MM.1S (cell line): ENCODE data around the gene GCN1.

Source experiments
- DNase-seq: peaks from one replicate; pipeline ENCODE4 v3.0.0-alpha.2; 2015
- H2AFZ ChIP-seq: fragments of 300-600 bp; sonication (generic); 2 replicates; pipeline ENCODE4 v1.6.0; 2016; ENCODE audit warnings: antibody characterized with exemption, low read length
- H3F3A ChIP-seq: fragments of 300-600 bp; sonication (generic); 2 replicates; pipeline ENCODE4 v1.6.1; 2016; ENCODE audit warnings: mild to moderate bottlenecking, antibody characterized with exemption, low read length, moderate library complexity, mixed read lengths; ENCODE audit not compliant: insufficient read depth
- H3K27ac ChIP-seq: fragments of 300-600 bp; sonication (generic); 2 replicates; pipeline ENCODE4 v1.5.1; 2016; ENCODE audit warnings: mild to moderate bottlenecking, low read length
- H3K27me3 ChIP-seq: fragments of 300-600 bp; sonication (generic); replicated peaks from 2 replicates; pipeline ENCODE4 v1.6.0; 2016; ENCODE audit warnings: low read length; ENCODE audit not compliant: insufficient read depth
- H3K36me3 ChIP-seq: fragments of 300-600 bp; sonication (generic); replicated peaks from 2 replicates; pipeline ENCODE4 v1.6.1; 2016; ENCODE audit warnings: mild to moderate bottlenecking, low read length, mixed read lengths; ENCODE audit not compliant: insufficient read depth
- H3K4me1 ChIP-seq: fragments of 300-600 bp; sonication (generic); 2 replicates; pipeline ENCODE4 v1.6.1; 2016; ENCODE audit warnings: low read length, mixed read lengths
- H3K4me2 ChIP-seq: fragments of 300-600 bp; sonication (generic); 2 replicates; pipeline ENCODE4 v1.6.0; 2016; ENCODE audit warnings: low read depth, low read length
- H3K4me3 ChIP-seq: fragments of 300-600 bp; sonication (generic); 2 replicates; pipeline ENCODE4 v1.5.1; 2016; ENCODE audit warnings: low read length, mixed read lengths
- H3K79me2 ChIP-seq: fragments of 300-600 bp; sonication (generic); 2 replicates; pipeline ENCODE4 v1.6.1; 2016; ENCODE audit warnings: mixed run types, low read length, mixed read lengths
- H3K9ac ChIP-seq: fragments of 300-600 bp; sonication (generic); 2 replicates; pipeline ENCODE4 v1.6.1; 2016; ENCODE audit warnings: low read length, mixed read lengths
- H3K9me2 ChIP-seq: fragments of 300-600 bp; sonication (generic); replicated peaks from 2 replicates; pipeline ENCODE4 v1.6.1; 2016; ENCODE audit warnings: mild to moderate bottlenecking, low read length, mixed read lengths; ENCODE audit not compliant: insufficient read depth
- H3K9me3 ChIP-seq: fragments of 300-600 bp; sonication (generic); replicated peaks from 2 replicates; pipeline ENCODE4 v1.6.1; 2016; ENCODE audit warnings: mild to moderate bottlenecking, low read length, mixed read lengths; ENCODE audit not compliant: insufficient read depth
- H4K20me1 ChIP-seq: fragments of 300-600 bp; sonication (generic); 2 replicates; pipeline ENCODE4 v1.6.1; 2016; ENCODE audit warnings: mild to moderate bottlenecking, low read length, moderate library complexity, mixed read lengths; ENCODE audit not compliant: insufficient read depth
- CTCF ChIP-seq: fragments of 300-600 bp; sonication (generic); IDR thresholded peaks from 2 replicates; pipeline ENCODE4 v1.5.1; 2016; ENCODE audit warnings: antibody characterized with exemption, low read length, mixed read lengths
- EZH2 ChIP-seq: fragments of 300-600 bp; sonication (generic); optimal IDR thresholded peaks from 2 replicates; pipeline ENCODE3; 2017; ENCODE audit warnings: low read depth, mild to moderate bottlenecking, antibody characterized with exemption, low read length, mixed read lengths
- EZH2phosphoT487 ChIP-seq: fragments of 300-600 bp; sonication (generic); IDR thresholded peaks from 2 replicates; pipeline ENCODE4 v1.6.1; 2018; ENCODE audit warnings: antibody characterized with exemption, low read length

The GCN1 gene

GRCh38 chr12:120168337-120168736, 26.2 kb downstream of the GCN1 start:
- no peaks in the 10 kb centered on the region for H3F3A ChIP-seq
- H4K20me1 ChIP-seq, result no peaks in the 10 kb centered on the region
- no peaks in the 10 kb centered on the region for H3K9me2 ChIP-seq
- TF ChIP-seq EZH2phosphoT487, result no peak
- TF ChIP-seq CTCF, result no peak
- TF ChIP-seq EZH2, result no peak
- no peak overlapping the region for H2AFZ ChIP-seq
- no peak for DNase-seq
- H3K9me3 ChIP-seq, result no peaks in the 10 kb centered on the region
- H3K36me3 ChIP-seq, result no peaks in the 10 kb centered on the region
- H3K27ac ChIP-seq, result no peak overlapping the region
- H3K9ac ChIP-seq, result no peak overlapping the region
- H3K4me1 ChIP-seq, result no peaks in the 10 kb centered on the region
- no peak overlapping the region for H3K4me2 ChIP-seq
- H3K27me3 ChIP-seq, result no peaks in the 10 kb centered on the region
- no peaks in the 10 kb centered on the region for H3K79me2 ChIP-seq
- no peak overlapping the region for H3K4me3 ChIP-seq

- Histone ChIP-seq H3K4me2 (no peak overlapping the region), H3F3A (no peaks in the 10 kb centered on the region), H3K27ac (no peak overlapping the region), H3K4me3 (no peak overlapping the region), H3K79me2 (no peaks in the 10 kb centered on the region), H4K20me1 (no peaks in the 10 kb centered on the region), H3K4me1 (no peaks in the 10 kb centered on the region), H3K9me3 (no peaks in the 10 kb centered on the region), H3K9me2 (no peaks in the 10 kb centered on the region), H2AFZ (no peak overlapping the region), H3K36me3 (no peaks in the 10 kb centered on the region), H3K9ac (no peak overlapping the region), H3K27me3 (no peaks in the 10 kb centered on the region)
- TF ChIP-seq EZH2phosphoT487, result no peak
- TF ChIP-seq EZH2, result no peak
- no peak for TF ChIP-seq CTCF
- DNase-seq, result no peak
These were observed 26.9 kb downstream of the GCN1 start for GRCh38 chr12:120167529-120168095.

DNA sequence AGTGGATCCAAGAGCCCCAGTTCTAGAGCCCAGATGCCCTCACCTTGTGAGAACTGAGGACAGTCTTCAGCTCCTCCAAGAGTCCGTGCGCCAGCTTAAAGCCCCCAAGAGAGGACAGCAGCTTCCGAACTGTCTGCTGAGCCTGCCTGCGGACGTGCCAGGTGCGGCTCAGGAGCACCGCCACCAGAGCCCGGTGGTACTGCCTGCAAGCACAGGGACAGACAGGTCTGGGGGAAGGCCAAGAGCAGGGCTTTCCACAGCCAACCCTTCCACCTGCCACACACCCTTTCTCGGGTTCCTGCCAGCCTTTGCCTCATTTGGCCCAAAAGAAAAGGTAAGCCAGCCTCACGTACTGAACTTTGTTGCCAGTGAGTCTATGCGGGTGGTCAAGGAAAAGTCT, 30.2 kb downstream of the GCN1 start:
- Histone ChIP-seq H3K4me2 (no peak overlapping the region), H3K27me3 (no peaks in the 10 kb centered on the region), H3K27ac (no peak overlapping the region), H3K79me2 (no peaks in the 10 kb centered on the region), H3F3A (no peaks in the 10 kb centered on the region), H3K4me1 (no peaks in the 10 kb centered on the region), H3K9me3 (no peaks in the 10 kb centered on the region), H3K9me2 (no peaks in the 10 kb centered on the region), H3K36me3 (no peaks in the 10 kb centered on the region), H4K20me1 (no peaks in the 10 kb centered on the region), H3K9ac (no peak overlapping the region), H3K4me3 (no peak overlapping the region), H2AFZ (no peak overlapping the region)
- no peak for TF ChIP-seq EZH2phosphoT487
- no peak for DNase-seq

DNA sequence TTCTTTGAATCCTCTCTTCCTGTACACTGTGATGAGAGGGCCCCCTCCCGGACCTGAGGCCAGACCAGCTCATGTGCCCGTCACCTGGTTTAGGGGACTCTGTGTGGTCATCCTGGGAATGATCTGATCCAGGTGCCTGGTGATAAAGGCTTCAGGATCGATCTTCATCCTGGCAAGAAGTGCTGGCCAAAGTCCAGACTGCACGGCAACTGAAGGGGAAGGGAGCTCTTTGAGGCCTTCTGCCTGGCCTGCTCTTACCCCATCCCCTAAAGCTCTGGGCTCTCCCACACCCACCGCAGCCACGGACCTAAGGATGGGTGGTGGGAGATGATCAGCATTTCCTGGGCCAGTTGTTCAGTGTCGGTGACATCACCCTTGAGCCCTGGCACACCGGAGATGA, 31.8 kb downstream of the GCN1 start:
- no peaks in the 10 kb centered on the region for H3K9me2 ChIP-seq
- H3K79me2 ChIP-seq, result no peaks in the 10 kb centered on the region

More for the DNA sequence above, 31.8 kb downstream of the GCN1 start:
- no peak overlapping the region for H3K27ac ChIP-seq
- no peak overlapping the region for H3K4me2 ChIP-seq
- no peaks in the 10 kb centered on the region for H3K36me3 ChIP-seq
- no peaks in the 10 kb centered on the region for H3F3A ChIP-seq
- H3K9me3 ChIP-seq, result no peaks in the 10 kb centered on the region
- H3K27me3 ChIP-seq, result no peaks in the 10 kb centered on the region
- H3K4me1 ChIP-seq, result no peaks in the 10 kb centered on the region
- no peak for TF ChIP-seq EZH2
- TF ChIP-seq EZH2phosphoT487, result no peak
- TF ChIP-seq CTCF, result no peak
- no peak overlapping the region for H3K4me3 ChIP-seq
- H3K9ac ChIP-seq, result no peak overlapping the region
- DNase-seq, result no peak
- no peak overlapping the region for H2AFZ ChIP-seq
- no peaks in the 10 kb centered on the region for H4K20me1 ChIP-seq
